ENCODE results near the gene HEATR3. TPM values are rescaled to one million over a fixed set of nuclear protein-coding genes. Genes with fewer than 3 reads are reported as not detected.

HEATR3 gene
- total and polyA plus RNA-seq, 2 donors (not counting 1 experiment from before 2014, with no cell fraction given) = 18.0 to 21.0 TPM

GRCh38 chr16:50024684-50025536 lies 40.9 kb upstream of the HEATR3 start, which contains the start of gene CNEP1R1:
Gene CNEP1R1 (plus strand): TSS chr16:50025225. CDS start chr16:50025316, 91 bp downstream.
- Histone ChIP-seq H3K4me2 (replicated peaks; ENCODE audit: low read depth, low read length, poor library complexity, severe bottlenecking) (peak within 1 kb of the TSS; percentile 79), H3K27me3 (replicated peaks in 1 of 4; ENCODE audit: control extremely low read depth in 1 of 4, control insufficient read depth in 3 of 4, insufficient read depth in 4 of 4, low read length in 3 of 4) (no peaks in the 10 kb centered on the region), H2AFZ (ENCODE audit: insufficient read depth, low read depth, low read length, poor library complexity, severe bottlenecking) (peak within 1 kb of the TSS; percentile 94), H3K79me2 (ENCODE audit: control insufficient read depth, insufficient read depth, low read length) (peaks cover 39% of the 10 kb centered on the region), H3K4me3 (ENCODE audit: control extremely low read depth in 1 of 5, extremely low read depth in 1 of 5, insufficient read depth in 1 of 5, low read depth in 2 of 5, low read length in 4 of 5) (peak within 1 kb of the TSS; percentile 87 to 93 (median 92)), H3K9ac (ENCODE audit: low read length) (peak within 1 kb of the TSS; percentile 87), H3K4me1 (ENCODE audit: control insufficient read depth in 2 of 2, insufficient read depth in 2 of 2, low read length in 2 of 2) (peaks cover 12 to 14% of the 10 kb centered on the region in 2 donors), H4K20me1 (ENCODE audit: control insufficient read depth, insufficient read depth, low read length, poor library complexity, severe bottlenecking) (no peaks in the 10 kb centered on the region), H3K27ac (ENCODE audit: low read length in 2 of 2) (peak within 1 kb of the TSS; percentile 31 to 78), H3K36me3 (replicated peaks in 1 of 2; ENCODE audit: control extremely low read depth in 1 of 2, control insufficient read depth in 1 of 2, extremely low read depth in 1 of 2, insufficient read depth in 2 of 2, low read length in 1 of 2) (peaks cover 0 to 6% of the 10 kb centered on the region in 2 experiments), H3K9me3 (ENCODE audit: control extremely low read depth in 1 of 3, control insufficient read depth in 2 of 3, insufficient read depth in 1 of 3, low read length in 2 of 3) (no peaks in the 10 kb centered on the region)
- CTCF ChIA-PET = interaction anchor here (0.6 to 5.4 kb wide), 29 partner anchors 9 to 782 kb away, joined by 3 to 89 read pairs (median 5); partner anchors contain the start of genes BRD7, CYLD, HEATR3 and SNX20
- TF ChIP-seq CTCF (IDR thresholded peaks at IDR 0.05) (peak; percentile 100), EZH2 (IDR thresholded peaks at IDR 0.05; ENCODE audit: borderline replicate concordance, insufficient read depth, low read depth, low read length, poor library complexity, severe bottlenecking) (no peak)
- intact Hi-C loops (cut with micrococcal nuclease) = loop anchor here (1.0 to 5.0 kb wide), 10 partner anchors 40 to 781 kb away; partner anchors contain the start of genes BRD7, CYLD, HEATR3 and NKD1
- Mint-ChIP-seq H3K27ac (peak within 1 kb of the TSS; percentile 89), H3K9me3 (ENCODE audit: insufficient read depth) (no peaks in the 10 kb centered on the region), H3K4me1 (peaks cover 23% of the 10 kb centered on the region), H3K27me3 (peaks cover 7% of the 10 kb centered on the region), H3K4me3 (peak within 1 kb of the TSS; percentile 93)
- DNase-seq (peak; percentile 98), ATAC-seq (ENCODE audit: low read depth) (peak; percentile 94)
- WGBS (ENCODE audit: insufficient coverage) = under 1% methylated on average over 65 of the region's 65 CpGs
- POLR2A ChIA-PET = interaction anchor here (0.5 to 1.4 kb wide), 5 partner anchors 41 to 718 kb away, joined by 3 to 7 read pairs (median 3); partner anchors contain the start of gene HEATR3
